GM18520 (cell line): ENCODE measurements around the gene OPRD1.
"Not testable (repeated sequence)": the region's sequence is repeated elsewhere in the genome, so short reads cannot be mapped to it uniquely, and the experiment has no call there.

Source experiments
- ATAC-seq: cut with Tn5 transposase; IDR thresholded peaks from one replicate; pipeline ENCODE4 v1.9.1; 2021; ENCODE audit not compliant: unreplicated experiment

The OPRD1 gene

DNA sequence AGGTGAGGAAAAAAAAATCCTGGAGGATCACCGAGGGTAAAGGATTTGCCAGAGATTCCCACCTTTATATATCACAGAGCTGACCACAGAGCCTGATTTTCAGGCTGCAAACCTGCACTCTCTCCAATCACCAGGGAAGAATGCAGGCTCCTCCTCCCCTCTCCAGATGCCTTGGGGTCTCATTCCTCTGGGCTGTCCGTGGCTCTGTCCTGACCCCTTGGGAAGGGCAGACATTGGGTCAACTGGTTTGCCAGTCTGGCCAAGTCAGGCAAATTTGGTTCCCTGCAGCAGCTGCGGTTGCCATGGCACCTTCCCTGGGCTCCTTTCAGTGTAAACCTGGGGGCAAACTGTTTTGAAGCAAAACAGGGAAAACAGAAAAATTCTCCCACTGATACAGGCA, 11.6 kb upstream of the OPRD1 start:
- ATAC-seq, result no peak

GRCh38 chr1:28801461-28801860, 10.5 kb upstream of the OPRD1 start:
- ATAC-seq, result no peak

DNA sequence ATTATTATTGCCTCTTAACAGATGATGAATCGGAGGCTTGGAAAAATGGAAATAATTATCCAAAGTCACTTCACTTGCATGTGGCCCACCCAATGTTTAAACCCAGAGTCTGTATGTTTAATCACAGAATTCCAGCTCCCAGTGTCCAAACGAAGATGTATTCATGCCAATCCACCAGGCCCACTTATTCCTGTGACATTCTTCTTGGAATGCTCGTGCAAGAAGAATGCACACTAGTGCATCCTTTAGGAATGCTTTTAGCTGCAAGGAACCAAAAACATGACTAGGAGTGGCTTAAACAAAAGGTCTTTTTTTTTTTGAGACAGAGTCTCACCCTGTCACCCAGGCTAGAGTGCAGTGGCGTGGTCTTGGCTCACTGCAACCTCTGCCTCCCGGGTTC, 8.9 kb upstream of the OPRD1 start:
- ATAC-seq, result no peak

DNA sequence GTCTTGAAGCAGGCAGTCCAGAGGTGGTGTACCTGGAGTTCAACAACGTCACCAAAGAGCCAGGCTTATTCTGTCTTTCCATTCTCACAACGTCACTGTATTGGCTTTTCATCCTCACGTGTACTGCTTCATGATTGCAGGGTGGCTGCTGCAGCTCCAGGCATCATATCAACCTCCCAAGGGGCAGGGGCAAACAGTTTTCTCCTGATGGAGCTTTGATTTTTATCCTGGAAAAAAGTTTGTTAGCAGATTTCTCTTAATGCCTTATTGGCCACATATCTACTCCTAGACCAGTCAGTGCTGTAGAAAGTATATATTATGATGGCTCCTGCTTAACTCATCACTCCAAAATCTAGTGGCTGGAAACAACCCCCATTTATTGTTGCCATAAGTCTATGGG, 8.3 kb upstream of the OPRD1 start:
- no peak for ATAC-seq

DNA sequence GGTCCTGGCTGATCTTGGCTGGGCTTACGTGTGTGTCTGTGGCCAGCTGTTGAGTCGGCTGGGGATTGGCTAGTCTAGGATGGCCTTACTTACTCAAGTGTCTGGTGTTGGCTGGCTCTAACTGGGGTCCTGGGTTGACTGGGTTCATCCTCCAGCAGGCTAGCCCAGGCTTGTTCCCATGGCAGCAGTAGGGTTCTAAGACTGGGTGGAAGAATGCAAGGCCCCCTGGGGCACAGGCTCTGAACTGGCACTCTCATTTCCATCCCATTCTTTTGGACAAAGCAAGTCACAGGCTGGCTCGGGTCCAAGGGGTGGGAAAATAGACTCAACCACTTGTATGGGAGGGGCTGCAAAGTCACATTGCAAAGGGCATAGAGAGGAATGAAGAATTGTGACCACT, 7.9 kb upstream of the OPRD1 start:
- no peak for ATAC-seq

- ATAC-seq, result no peak
These were observed 4.9 kb upstream of the OPRD1 start for GRCh38 chr1:28807046-28807445.

GRCh38 chr1:28807986-28808385, 4.0 kb upstream of the OPRD1 start:
- ATAC-seq, result no peak

DNA sequence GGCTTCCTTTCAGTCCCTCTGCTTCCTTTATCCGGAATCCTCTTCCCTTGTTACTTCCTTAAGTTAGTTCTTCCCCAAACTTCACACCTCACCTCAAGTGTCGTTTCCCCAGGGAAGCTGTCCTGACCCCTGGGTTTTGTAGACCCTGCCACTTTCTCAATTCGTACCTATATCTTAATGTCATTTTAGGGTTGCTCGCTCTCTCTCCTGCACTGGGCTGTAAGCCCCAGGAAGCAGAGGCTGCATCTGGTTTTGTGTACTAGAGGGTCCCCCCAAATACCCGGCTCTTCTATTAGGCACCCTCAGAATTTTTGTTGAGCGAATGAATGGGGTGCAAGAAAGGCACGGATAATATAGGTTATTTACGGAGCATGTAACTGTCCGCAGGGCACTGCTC, 603 bp upstream of the OPRD1 start:
- ATAC-seq, result no peak

GRCh38 chr1:28812669-28813468, 899 bp downstream of the OPRD1 start:
- no peak for ATAC-seq

DNA sequence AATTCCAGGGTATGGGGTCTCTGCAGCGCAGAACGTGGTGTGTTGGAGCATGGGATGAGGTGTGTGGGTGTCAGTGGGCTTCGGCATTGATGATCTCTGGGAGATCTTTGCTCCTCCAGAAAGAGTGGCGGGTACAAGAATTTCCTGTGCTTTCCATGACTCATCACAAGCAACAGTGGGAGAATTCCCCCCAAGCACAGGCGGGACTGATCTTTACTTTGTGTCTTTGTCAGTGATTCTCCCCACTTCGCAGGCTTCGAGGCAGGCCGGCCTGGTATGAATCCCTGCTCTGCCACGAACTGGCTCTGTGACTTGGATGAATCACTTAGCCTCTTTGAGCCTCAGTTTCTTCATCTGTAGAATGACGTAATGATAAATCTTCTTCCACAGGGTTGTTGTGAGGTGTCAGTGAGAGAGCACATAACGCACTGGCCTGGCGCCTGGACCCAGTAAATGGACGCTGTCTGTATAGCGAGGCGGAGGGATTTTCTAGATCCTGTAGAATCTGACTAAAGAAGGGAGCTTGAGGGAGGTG, 2.0 kb downstream of the OPRD1 start:
- ATAC-seq, result no peak

DNA sequence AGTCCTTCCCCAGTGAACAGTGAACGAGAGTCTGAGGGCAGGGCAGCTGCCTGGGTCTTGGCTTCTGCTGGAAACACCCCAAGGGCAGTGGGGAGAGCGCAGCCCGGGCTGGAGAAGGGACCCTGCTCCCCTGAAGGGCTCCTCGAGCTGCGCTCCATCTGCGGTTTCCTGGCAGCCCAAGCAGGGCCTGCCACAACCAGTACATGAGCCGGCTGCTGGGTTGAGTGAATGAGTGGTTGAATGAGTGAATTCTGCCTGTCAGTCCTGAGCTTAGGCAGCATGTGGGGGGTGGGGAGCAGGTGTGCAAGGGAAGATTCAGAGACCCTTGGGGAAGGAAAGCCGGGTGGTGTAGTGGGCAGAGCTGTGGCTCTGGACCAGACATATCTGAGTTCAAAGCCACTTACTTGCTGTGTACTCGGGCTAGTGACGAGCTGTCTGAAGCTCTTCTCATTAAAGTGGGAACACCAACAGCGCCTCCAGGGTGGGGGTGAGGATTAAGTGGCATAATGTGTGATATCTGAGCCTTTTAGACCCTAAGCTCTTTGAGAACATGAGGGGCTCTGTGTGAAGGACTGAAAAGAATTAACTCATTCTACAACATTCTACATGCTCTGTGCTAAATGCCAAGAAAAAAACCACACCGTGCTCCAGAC, 3.7 kb downstream of the OPRD1 start:
- no peak for ATAC-seq

GRCh38 chr1:28817133-28817532, 5.2 kb downstream of the OPRD1 start:
- no peak for ATAC-seq

GRCh38 chr1:28819020-28819419, 7.0 kb downstream of the OPRD1 start:
- ATAC-seq, result no peak

GRCh38 chr1:28822799-28823198, 10.8 kb downstream of the OPRD1 start:
- no peak for ATAC-seq

GRCh38 chr1:28824061-28824460, 12.1 kb downstream of the OPRD1 start:
- not testable (repeated sequence) for ATAC-seq

DNA sequence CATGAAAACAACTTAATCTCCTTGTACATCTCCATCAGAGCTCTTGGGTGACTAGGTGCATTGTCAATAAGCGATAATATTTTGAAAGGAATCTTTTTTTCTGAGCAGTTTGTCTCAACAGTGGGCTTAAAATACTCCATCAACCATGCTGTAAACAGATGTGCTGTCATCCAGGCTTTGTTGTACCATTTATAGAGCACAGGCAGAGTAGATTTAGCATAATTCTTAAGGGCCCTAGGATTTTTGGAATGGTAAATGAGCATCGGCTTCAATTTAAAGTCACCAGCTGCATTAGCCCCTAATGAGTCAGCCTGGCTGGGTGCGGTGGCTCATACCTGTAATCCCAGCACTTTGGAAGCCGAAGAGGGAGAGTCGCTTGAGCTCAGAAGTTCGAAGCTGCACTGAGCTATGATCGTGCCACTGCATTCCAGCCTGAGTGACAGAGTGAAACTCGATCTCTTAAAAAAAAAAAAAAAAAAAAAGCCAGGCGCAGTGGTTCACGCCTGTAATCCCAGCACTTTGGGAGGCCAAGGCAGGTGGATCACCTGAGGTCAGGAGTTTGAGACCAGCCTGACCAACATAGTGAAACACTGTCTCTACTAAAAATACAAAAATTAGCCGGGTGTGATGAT, 16.4 kb downstream of the OPRD1 start:
- ATAC-seq, result not testable (repeated sequence)

DNA sequence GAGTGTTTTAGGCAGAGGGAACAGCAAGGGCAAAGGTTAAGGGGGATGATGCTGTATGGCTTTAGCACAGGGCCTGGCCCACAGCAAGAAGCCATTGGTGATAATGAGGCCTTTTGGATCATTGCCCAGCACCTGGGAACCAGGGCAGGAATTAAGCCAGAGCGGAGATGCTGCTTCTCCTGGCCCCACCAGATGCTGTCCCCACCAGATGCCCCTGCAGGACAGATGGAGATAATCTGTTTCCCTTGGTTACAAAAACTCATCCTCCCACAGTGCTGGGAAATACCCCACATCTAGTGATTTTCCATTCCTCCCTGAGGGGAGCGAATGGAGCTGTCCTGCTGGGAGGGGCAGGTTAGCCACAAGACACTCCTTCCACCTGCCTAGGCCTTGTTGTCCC, 18.8 kb downstream of the OPRD1 start:
- no peak for ATAC-seq

GRCh38 chr1:28832966-28833365, 21.0 kb downstream of the OPRD1 start:
- ATAC-seq, result no peak

- no peak for ATAC-seq
These were observed 21.4 kb downstream of the OPRD1 start for GRCh38 chr1:28833381-28833780.

- ATAC-seq, result no peak
These were observed 23.3 kb downstream of the OPRD1 start for GRCh38 chr1:28835237-28835650.

DNA sequence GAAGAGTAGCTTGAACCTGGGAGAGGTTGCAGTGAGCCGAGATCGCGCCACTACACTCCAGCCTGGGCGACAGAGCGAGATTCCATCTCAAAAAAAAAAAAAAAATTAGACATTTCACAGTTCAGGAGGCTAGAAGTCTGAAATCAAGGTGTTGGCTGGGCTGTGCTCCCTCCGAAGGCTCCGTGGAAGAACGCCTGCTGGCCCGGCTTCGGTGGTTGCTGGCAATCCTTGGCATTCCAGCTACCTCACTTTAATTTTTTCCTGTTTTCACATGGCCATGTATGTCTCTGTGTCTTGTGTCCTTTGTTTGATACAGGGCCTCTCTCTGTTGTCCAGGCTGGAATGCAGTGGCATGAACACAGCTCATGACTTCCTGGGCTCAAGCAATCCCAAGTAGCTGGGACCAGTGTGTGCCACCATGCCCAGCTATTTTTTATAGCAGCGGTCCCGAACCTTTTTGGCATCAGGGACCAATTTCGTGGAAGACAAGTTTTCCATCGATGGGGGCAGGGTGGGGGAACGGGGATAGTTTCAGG, 24.5 kb downstream of the OPRD1 start:
- no peak for ATAC-seq
